ENCODE results near the gene TBC1D22B.
A peak's percentile ranks its signal among the peaks of the same experiment; 100 is the strongest.

The TBC1D22B gene

GRCh38 chr6:37241131-37241530 lies 16.4 kb upstream of the TBC1D22B start:
- DNase-seq, result no peak

- no peak for DNase-seq
Observed at GRCh38 chr6:37241775-37242428, 15.7 kb upstream of the TBC1D22B start.

- DNase-seq, result no peak
Observed at GRCh38 chr6:37242429-37243052, 15.0 kb upstream of the TBC1D22B start.

GRCh38 chr6:37243131-37243815 lies 14.3 kb upstream of the TBC1D22B start:
- no peak for DNase-seq

GRCh38 chr6:37243816-37244370 lies 13.7 kb upstream of the TBC1D22B start:
- DNase-seq, result no peak

GRCh38 chr6:37244430-37245310 lies 12.9 kb upstream of the TBC1D22B start:
- peak; percentile 66 for DNase-seq

GRCh38 chr6:37251211-37251780 lies 6.3 kb upstream of the TBC1D22B start:
- DNase-seq, result no peak

GRCh38 chr6:37253486-37254007 lies 4.0 kb upstream of the TBC1D22B start:
- no peak for DNase-seq

- DNase-seq, result no peak
Observed at GRCh38 chr6:37254881-37255280, 2.7 kb upstream of the TBC1D22B start.

- no peak for DNase-seq
Observed at GRCh38 chr6:37256692-37257319, 766 bp upstream of the TBC1D22B start.

- DNase-seq, result no peak
Observed at GRCh38 chr6:37257320-37257633, 295 bp upstream of the TBC1D22B start.

GRCh38 chr6:37258405-37259105 lies 983 bp downstream of the TBC1D22B start:
- DNase-seq, result no peak

- DNase-seq, result no peak
Observed at GRCh38 chr6:37259191-37259590, 1.6 kb downstream of the TBC1D22B start.

GRCh38 chr6:37260040-37260439 lies 2.5 kb downstream of the TBC1D22B start:
- no peak for DNase-seq

- no peak for DNase-seq
Observed at GRCh38 chr6:37260444-37260843, 2.9 kb downstream of the TBC1D22B start.

- no peak for DNase-seq
Observed at GRCh38 chr6:37261198-37261597, 3.6 kb downstream of the TBC1D22B start.

- no peak for DNase-seq
Observed at GRCh38 chr6:37262446-37263026, 5.0 kb downstream of the TBC1D22B start.

GRCh38 chr6:37265001-37265400 lies 7.4 kb downstream of the TBC1D22B start:
- no peak for DNase-seq

GRCh38 chr6:37265860-37266259 lies 8.3 kb downstream of the TBC1D22B start:
- DNase-seq, result no peak

- DNase-seq, result no peak
Observed at GRCh38 chr6:37269105-37269504, 11.5 kb downstream of the TBC1D22B start.

Data from NCI-H1092 (cell line).